Activated naive CD4-positive, alpha-beta T cell treated with anti-CD3 and anti-CD28 coated beads, Interleukin-2, amount 50 U/mL, for 72 hours (primary cell): ENCODE data around the gene NDUFV1. TPM values are rescaled to one million over a fixed set of nuclear protein-coding genes. Genes with fewer than 3 reads are reported as not detected.
"Not testable (repeated sequence)": the region's sequence is repeated elsewhere in the genome, so short reads cannot be mapped to it uniquely, and the experiment has no call there.

Source experiments
- ATAC-seq, 2 donors: fragments of 150-1000 bp; cut with Tn5 transposase; 2 replicates each; pipeline ENCODE4 v1.10.0; 2021; ENCODE audit warnings: mild to moderate bottlenecking in 2 of 2, moderate library complexity in 2 of 2
- DNase-seq, 2 donors: peaks; one replicate each; pipeline ENCODE4 v3.0.0; 2021 to 2022; ENCODE audit warnings: low spot score in 2 of 2
- H3K27ac Mint-ChIP-seq, 2 donors: one replicate each; pipeline ENCODE4 v1.8.0; 2022; ENCODE audit warnings: mild to moderate bottlenecking in 2 of 2, mixed read lengths in 2 of 2
- H3K36me3 Mint-ChIP-seq, 2 donors: one replicate each; pipeline ENCODE4 v1.8.0; 2022; ENCODE audit warnings: mixed read lengths in 2 of 2
- H3K9me3 Mint-ChIP-seq, 2 donors: one replicate each; pipeline ENCODE4 v1.8.0; 2022; ENCODE audit warnings: mixed read lengths in 2 of 2
- total RNA-seq, 2 donors: library from RNA; stranded (reverse); gene quantifications; one replicate each; pipeline ENCODE4 v1.2.3, GENCODE V29; 2022

NDUFV1 gene
- total RNA-seq, result 100 to 1,000 TPM; 237 to 286 TPM

GRCh38 chr11:67606492-67607295 is at the start of gene NDUFV1:
NDUFV1 (plus strand) TSS chr11:67606936; CDS start chr11:67607005, 69 bp downstream.
- DNase-seq (peak; percentile 92 to 97), ATAC-seq (peak; percentile 97 to 100)
- Mint-ChIP-seq H3K36me3 (peaks cover 6 to 17% of the 10 kb centered on the region in 2 donors), H3K9me3 (no peaks in the 10 kb centered on the region), H3K27ac (peak within 1 kb of the TSS; percentile 82 to 91)

GRCh38 chr11:67558084-67558772 is 48.5 kb upstream of the NDUFV1 start:
- ATAC-seq (no peak), DNase-seq (no peak)
- no peaks in the 10 kb centered on the region for H3K36me3 Mint-ChIP-seq
- H3K9me3 Mint-ChIP-seq, result no peaks in the 10 kb centered on the region
- peak overlapping the region in 1 of 2 donors; percentile 24 for H3K27ac Mint-ChIP-seq

- ATAC-seq, result peak; percentile 26 to 87
- Mint-ChIP-seq H3K27ac (no peak overlapping the region), H3K9me3 (no peaks in the 10 kb centered on the region), H3K36me3 (no peaks in the 10 kb centered on the region)
- no peak for DNase-seq
These were observed 44.6 kb upstream of the NDUFV1 start for GRCh38 chr11:67561971-67562619.

GRCh38 chr11:67562963-67563704 is 43.6 kb upstream of the NDUFV1 start:
- H3K27ac Mint-ChIP-seq, result no peak overlapping the region
- no peaks in the 10 kb centered on the region for H3K9me3 Mint-ChIP-seq
- no peaks in the 10 kb centered on the region for H3K36me3 Mint-ChIP-seq
- no peak for ATAC-seq
- no peak for DNase-seq

DNA sequence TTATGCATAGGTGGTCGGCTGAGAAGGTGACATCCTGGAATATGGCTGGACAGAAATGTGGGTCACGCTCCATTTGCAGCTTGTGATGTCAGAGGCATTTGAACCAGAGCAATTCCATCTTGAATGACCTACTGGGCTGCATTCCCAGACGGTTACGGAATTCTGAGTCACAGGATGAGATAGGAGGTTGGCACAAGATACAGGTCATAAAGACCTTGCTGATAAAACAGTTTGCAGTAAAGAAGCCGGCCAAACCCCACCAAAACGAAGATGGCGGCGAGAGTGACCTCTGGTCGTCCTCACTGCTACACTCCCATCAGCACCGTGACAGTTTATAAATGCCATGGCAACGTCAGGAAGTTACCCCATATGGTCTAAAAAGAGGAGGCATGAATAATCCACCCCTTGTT is 43.0 kb upstream of the NDUFV1 start:
- H3K9me3 Mint-ChIP-seq, H3K27ac Mint-ChIP-seq, DNase-seq, H3K36me3 Mint-ChIP-seq, ATAC-seq: not testable (repeated sequence)

GRCh38 chr11:67564230-67564629 is 42.5 kb upstream of the NDUFV1 start:
- no peaks in the 10 kb centered on the region for H3K36me3 Mint-ChIP-seq
- no peak for ATAC-seq

DNA sequence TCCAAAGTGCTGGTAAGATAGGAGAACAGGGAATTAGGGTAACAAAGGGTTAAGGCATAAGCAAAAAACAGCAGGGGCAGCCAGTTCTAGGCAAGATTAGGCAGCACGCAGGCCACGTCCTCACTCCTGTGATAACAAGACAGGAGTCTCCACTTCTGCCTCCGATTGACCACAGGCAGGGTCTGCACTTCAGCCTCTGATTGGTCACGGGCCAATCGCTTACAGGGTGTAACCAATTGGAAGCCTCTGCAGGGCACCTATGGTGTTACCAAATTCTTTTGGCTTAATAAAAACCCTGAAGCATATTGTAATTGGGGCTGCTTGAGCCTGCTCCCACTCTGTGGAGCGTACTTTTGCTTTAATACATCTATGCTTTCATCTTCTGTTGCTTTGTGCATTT is 35.3 kb upstream of the NDUFV1 start:
- no peaks in the 10 kb centered on the region for H3K36me3 Mint-ChIP-seq
- DNase-seq, result no peak
- H3K27ac Mint-ChIP-seq, result no peak overlapping the region
- ATAC-seq, result no peak
- no peaks in the 10 kb centered on the region for H3K9me3 Mint-ChIP-seq

More at GRCh38 chr11:67564230-67564629, 42.5 kb upstream of the NDUFV1 start:
- no peak for DNase-seq
- Mint-ChIP-seq H3K9me3 (no peaks in the 10 kb centered on the region), H3K27ac (no peak overlapping the region)

DNA sequence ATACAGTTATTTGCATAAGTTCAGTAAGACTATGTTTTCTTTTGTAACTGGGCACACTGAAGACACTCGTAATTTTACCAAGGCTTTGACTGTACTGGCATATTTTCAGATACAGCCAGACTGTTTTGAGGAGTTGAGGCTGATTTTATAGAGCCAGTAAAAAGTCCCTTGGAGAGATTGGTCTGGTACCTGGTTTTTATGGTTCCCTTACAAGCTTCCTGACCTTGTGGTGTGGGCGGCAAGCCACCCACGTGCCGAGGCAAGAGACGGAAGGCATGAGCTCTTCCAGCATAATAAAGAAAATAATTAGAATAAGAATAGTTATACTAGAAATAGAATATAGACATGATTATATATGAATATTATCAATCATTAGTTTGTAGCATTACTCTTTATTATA is 34.4 kb upstream of the NDUFV1 start:
- no peaks in the 10 kb centered on the region for H3K9me3 Mint-ChIP-seq
- no peak overlapping the region for H3K27ac Mint-ChIP-seq
- H3K36me3 Mint-ChIP-seq, result no peaks in the 10 kb centered on the region
- ATAC-seq (no peak), DNase-seq (no peak)

DNA sequence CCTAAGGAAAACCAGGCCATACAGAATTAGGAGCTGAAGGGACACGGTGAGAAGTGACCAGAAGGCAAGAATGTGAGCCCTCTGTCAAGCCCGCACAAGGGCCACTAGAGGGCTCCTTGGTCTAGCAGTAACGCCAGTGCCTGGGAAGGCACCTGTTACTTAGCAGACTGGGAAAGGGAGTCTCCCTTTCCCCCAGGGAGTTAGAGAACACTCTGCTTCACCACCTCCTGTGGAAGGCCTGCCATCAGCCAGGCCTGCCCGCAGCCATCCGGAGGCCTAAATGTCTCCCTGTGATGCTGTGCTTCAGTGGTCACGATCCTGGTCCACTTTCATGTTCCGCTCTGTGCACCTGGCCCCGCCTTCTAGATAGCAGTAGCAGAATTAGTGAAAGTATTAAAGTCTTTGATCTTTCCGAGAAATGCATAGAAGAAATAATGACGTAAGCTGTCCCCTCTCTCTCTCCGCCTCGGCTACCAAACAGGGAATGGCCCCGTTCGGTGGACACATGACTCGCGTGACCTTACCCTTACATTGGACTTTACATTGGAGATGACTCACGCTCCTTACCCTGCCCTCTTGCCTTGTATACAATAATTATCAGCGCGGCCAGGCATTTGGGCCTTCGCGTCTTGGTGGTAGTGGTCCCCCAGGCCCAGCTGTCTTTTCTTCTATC is 33.9 kb upstream of the NDUFV1 start:
- peak in 1 of 2 donors; percentile 31 for DNase-seq
- Mint-ChIP-seq H3K36me3 (no peaks in the 10 kb centered on the region), H3K27ac (no peak overlapping the region), H3K9me3 (no peaks in the 10 kb centered on the region)
- ATAC-seq, result peak in 1 of 2 donors; percentile 51

- Mint-ChIP-seq H3K27ac (no peak overlapping the region), H3K9me3 (no peaks in the 10 kb centered on the region)
These were observed 31.8 kb upstream of the NDUFV1 start for GRCh38 chr11:67574938-67575337.

DNA sequence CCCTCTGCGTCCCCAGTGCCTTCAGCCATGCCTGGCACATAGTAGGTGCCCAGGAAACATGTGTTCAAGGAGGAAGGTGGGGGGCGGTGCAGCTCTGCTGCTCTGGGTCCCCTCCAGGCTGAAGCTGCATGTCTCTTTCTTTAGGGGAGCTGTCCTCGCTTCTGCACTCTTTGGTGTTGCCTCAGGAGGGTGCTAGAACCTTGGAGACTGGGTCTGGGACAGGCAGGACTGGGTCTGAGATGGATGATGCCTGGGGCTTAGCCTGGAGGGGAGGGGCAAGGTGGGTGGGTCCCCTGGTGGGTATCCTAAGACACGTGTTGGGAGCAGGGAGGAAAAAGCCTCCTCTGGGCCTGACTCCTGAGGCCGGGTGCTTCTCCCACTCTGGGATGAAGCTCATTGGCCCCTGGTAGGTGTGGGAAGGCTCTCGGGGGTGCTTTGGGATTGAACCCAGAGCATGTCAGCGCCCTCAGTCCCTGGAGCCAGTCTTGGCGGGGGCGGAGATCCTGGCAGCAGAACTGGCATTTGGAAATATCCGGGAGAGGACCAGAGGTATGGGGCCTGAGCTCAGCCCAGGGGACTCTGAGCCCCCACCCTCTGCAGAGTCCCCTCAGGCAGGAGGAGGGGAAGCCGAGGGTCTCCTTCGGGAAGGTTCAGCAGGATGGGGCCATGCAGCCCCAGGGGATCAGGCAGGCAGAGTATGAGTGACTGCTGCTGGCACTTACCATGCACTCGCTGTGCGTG is 29.8 kb upstream of the NDUFV1 start:
- Mint-ChIP-seq H3K36me3 (no peaks in the 10 kb centered on the region), H3K27ac (peak overlapping the region in 1 of 2 donors; percentile 51), H3K9me3 (no peaks in the 10 kb centered on the region)
- ATAC-seq (peak in 1 of 2 donors; percentile 46), DNase-seq (no peak)

More at GRCh38 chr11:67574938-67575337, 31.8 kb upstream of the NDUFV1 start:
- ATAC-seq (no peak), DNase-seq (no peak)
- no peaks in the 10 kb centered on the region for H3K36me3 Mint-ChIP-seq

GRCh38 chr11:67577951-67578350 is 28.8 kb upstream of the NDUFV1 start:
- H3K9me3 Mint-ChIP-seq, result no peaks in the 10 kb centered on the region
- ATAC-seq (no peak), DNase-seq (no peak)
- no peak overlapping the region for H3K27ac Mint-ChIP-seq
- H3K36me3 Mint-ChIP-seq, result no peaks in the 10 kb centered on the region

DNA sequence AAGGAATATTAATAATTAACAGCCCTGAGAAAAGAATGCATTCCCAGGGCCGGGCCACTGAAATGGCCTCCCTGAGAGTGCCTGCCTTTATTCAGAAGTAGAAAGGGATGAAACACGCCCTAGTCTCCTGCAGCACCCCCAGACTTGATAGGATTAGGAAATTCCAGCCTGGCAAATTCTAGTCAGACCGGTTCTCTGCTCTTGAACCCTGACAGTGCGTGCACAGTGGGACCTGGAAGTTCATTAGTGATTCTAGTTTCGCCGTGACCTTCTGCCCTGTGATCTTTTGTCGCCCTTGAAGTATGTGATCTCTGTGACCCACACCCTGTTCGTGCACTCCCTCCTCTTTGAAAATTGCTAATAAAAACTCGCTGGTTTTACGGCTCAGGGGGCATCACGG is 25.3 kb upstream of the NDUFV1 start:
- Mint-ChIP-seq H3K27ac (peak overlapping the region in 1 of 2 donors; percentile 33), H3K9me3 (peaks cover 0 to 9% of the 10 kb centered on the region in 2 donors), H3K36me3 (peaks cover 0 to 19% of the 10 kb centered on the region in 2 donors)
- ATAC-seq (no peak), DNase-seq (no peak)

DNA sequence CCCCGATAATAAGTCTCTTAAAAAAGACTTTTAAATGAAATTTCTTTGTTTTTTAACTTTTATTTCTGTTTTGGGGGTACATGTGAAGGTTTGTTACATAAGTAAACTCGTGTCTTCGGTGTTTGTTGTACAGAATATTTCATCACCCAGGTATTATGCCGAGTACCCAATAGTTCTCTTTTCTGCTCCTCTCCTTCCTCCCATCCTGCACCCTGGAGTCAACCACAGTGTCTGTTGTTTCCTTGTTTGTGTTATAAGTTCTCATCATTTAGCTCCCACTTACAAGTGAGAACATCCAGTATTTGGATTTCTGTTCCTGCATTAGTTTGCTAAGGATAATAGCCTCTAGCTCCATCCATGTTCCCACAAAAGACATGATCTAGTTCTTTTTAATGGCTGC is 24.7 kb upstream of the NDUFV1 start:
- ATAC-seq, result no peak
- no peak overlapping the region for H3K27ac Mint-ChIP-seq
- DNase-seq, result no peak
- H3K36me3 Mint-ChIP-seq, result peaks cover 0 to 24% of the 10 kb centered on the region in 2 donors
- H3K9me3 Mint-ChIP-seq, result peaks cover 0 to 13% of the 10 kb centered on the region in 2 donors
